ENCODE results near the gene GGA3. TPM values are rescaled to one million over a fixed set of nuclear protein-coding genes. Genes with fewer than 3 reads are reported as not detected.

Gene GGA3
- total and polyA plus RNA-seq, 11 donors = 13.0 to 31.0 (median 22.4) TPM

DNA sequence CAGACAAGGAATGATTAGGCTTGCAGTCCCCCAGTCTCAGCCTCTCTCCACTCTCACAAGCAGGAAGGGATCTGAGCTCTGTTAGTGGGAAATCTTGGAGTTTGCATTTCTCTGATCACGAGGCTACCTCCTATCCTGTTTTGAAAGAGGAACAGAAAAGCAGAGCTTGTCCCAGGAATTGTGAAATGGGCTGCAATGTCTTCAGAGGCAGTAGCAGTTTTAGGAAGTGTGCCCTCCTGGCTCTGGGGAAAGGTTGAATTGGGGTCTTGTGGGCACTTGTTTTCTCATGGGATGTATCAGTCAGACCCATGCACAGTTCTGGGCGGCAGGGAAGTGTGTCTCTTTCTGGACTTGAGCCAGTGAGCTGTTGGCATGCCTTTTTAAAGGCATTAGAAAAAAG, 33.1 kb downstream of the GGA3 start:
- no peak for DNase-seq
- Histone ChIP-seq H3K27ac (peak overlapping the region in 5 of 12 donors; percentile 3 to 90 (median 17)), H3K4me3 (no peak overlapping the region), H3K9me3 (no peaks in the 10 kb centered on the region), H3K4me1 (peaks cover 0 to 27% (median 0%) of the 10 kb centered on the region in 12 donors), H3K27me3 (no peaks in the 10 kb centered on the region), H3K36me3 (peaks cover 0 to 97% (median 86%) of the 10 kb centered on the region in 9 donors)
- TF ChIP-seq, protein P1, sequence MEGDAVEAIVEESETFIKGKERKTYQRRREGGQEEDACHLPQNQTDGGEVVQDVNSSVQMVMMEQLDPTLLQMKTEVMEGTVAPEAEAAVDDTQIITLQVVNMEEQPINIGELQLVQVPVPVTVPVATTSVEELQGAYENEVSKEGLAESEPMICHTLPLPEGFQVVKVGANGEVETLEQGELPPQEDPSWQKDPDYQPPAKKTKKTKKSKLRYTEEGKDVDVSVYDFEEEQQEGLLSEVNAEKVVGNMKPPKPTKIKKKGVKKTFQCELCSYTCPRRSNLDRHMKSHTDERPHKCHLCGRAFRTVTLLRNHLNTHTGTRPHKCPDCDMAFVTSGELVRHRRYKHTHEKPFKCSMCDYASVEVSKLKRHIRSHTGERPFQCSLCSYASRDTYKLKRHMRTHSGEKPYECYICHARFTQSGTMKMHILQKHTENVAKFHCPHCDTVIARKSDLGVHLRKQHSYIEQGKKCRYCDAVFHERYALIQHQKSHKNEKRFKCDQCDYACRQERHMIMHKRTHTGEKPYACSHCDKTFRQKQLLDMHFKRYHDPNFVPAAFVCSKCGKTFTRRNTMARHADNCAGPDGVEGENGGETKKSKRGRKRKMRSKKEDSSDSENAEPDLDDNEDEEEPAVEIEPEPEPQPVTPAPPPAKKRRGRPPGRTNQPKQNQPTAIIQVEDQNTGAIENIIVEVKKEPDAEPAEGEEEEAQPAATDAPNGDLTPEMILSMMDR (IDR thresholded peaks at IDR 0.05) = no peak
- no peak for TF ChIP-seq POLR2A (IDR thresholded peaks at IDR 0.05)
- intact Hi-C loops (cut with DNase I) = no loop called here
- 43 to 64% (median 60%) methylated on average over 2 of the region's 2 CpGs for WGBS, 4 donors
- ATAC-seq = peak; percentile 43 to 73 (median 62)

DNA sequence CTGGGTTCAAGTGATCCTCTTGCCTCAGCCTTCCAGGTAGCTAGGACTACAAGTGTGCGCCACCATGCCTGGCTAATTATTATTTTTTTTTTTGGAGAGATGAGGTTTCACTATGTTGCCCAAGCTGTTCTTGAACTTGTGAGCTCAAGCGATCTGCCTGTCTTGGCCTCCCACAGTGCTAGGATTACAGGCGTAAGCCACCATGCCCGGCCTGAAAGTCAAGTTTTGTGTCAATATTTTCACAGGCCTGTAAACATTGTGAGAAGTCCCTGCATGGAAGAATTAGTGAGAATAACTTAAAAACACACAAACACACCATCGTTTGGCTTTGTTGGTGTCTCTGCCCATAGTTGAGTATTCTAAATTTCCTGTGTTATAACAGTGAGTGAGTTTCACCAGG, 33.7 kb downstream of the GGA3 start:
- Histone ChIP-seq H3K27ac (peak overlapping the region in 1 of 12 donors; percentile 90), H3K9me3 (no peaks in the 10 kb centered on the region), H3K36me3 (peaks cover 0 to 97% (median 85%) of the 10 kb centered on the region in 9 donors), H3K4me3 (no peak overlapping the region), H3K27me3 (no peaks in the 10 kb centered on the region), H3K4me1 (peaks cover 0 to 27% (median 0%) of the 10 kb centered on the region in 12 donors)
- WGBS, 4 donors = 90 to 96% (median 95%) methylated on average over 5 of the region's 5 CpGs
- intact Hi-C loops (cut with DNase I) = no loop called here
- no peak for TF ChIP-seq POLR2A (IDR thresholded peaks at IDR 0.05)
- DNase-seq (no peak), ATAC-seq (no peak)

DNA sequence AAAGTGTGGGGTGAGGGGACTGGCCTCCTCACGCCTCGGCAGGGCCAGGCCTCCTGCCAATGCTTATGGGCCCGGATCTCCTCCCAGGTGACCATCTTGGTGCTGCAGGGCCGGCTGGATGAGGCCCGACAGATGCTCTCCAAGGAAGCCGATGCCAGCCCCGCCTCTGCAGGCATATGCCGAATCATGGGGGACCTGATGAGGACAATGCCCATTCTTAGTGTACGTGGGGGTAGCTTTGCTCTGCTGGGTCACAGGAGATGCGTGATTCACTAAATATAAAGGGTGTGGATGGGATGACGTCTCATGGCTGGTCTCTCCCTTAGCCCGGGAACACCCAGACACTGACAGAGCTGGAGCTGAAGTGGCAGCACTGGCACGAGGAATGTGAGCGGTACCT, 36.4 kb downstream of the GGA3 start:
- no peaks in the 10 kb centered on the region for H3K27me3 ChIP-seq
- peaks cover 0 to 97% (median 83%) of the 10 kb centered on the region in 9 donors for H3K36me3 ChIP-seq
- peaks cover 0 to 27% (median 0%) of the 10 kb centered on the region in 12 donors for H3K4me1 ChIP-seq
- TF ChIP-seq, protein P1 (IDR thresholded peaks at IDR 0.05) = no peak
- TF ChIP-seq POLR2A (IDR thresholded peaks at IDR 0.05) = no peak
- 75 to 86% (median 79%) methylated on average over 11 to 14 of the region's 14 CpGs for WGBS, 4 donors
- ATAC-seq = no peak
- DNase-seq = no peak
- no peak overlapping the region for H3K4me3 ChIP-seq
- H3K9me3 ChIP-seq = no peaks in the 10 kb centered on the region
- intact Hi-C loops (cut with DNase I) = no loop called here
- H3K27ac ChIP-seq = no peak overlapping the region

DNA sequence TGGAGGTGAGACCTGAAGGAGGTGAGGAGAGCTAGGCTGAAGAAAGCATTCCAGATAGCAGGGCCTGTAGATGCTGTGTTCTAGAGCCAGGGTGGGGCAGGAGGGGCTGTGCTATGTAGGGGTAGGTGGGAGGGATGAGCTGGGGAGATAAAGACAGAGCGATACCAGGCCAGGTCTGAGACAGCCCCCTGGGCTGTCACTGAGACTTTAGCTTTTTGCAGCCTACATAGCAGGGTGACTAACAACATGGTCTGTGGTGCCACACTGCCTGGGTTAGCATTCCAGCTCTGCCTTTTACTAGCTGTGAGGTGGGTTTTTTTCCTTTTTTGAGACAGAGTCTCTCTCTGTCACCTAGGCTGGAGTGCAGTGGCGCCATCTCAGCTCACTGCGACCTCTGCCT, 41.6 kb downstream of the GGA3 start:
- Histone ChIP-seq H3K9me3 (no peaks in the 10 kb centered on the region), H3K27ac (no peak overlapping the region), H3K4me3 (no peak overlapping the region), H3K4me1 (no peaks in the 10 kb centered on the region), H3K27me3 (no peaks in the 10 kb centered on the region), H3K36me3 (peaks cover 0 to 99% (median 89%) of the 10 kb centered on the region in 9 donors)
- DNase-seq (no peak), ATAC-seq (no peak)
- intact Hi-C loops (cut with DNase I) = no loop called here
- TF ChIP-seq POLR2A (IDR thresholded peaks at IDR 0.05) = no peak
- 83 to 98% (median 94%) methylated on average over 3 of the region's 3 CpGs for WGBS, 4 donors

DNA sequence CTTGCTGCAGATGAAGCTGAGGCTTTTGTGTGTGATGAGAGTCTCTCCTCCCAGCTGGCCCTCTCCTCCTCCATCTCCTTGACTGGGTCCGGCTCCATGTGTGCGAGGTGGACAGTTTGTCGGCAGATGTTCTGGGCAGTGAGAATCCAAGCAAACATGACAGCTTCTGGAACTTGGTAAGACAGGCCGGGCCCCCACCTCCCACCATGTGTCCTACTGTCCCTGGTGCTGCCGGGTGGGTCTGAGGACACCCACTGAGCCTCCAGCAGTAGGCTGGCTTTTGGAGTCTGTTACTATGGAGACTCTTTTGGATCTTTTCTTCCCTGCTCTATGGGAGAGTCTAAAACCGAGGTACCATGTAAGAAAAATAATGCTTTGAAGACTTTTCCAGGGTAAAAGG, 43.3 kb downstream of the GGA3 start:
- no peaks in the 10 kb centered on the region for H3K27me3 ChIP-seq
- no peak overlapping the region for H3K27ac ChIP-seq
- peaks cover 0 to 100% (median 91%) of the 10 kb centered on the region in 9 donors for H3K36me3 ChIP-seq
- H3K4me1 ChIP-seq = no peaks in the 10 kb centered on the region
- TF ChIP-seq, protein P1 (IDR thresholded peaks at IDR 0.05) = no peak
- TF ChIP-seq POLR2A (IDR thresholded peaks at IDR 0.05) = no peak
- WGBS, 4 donors = 91 to 100% (median 93%) methylated on average over 6 of the region's 6 CpGs
- intact Hi-C loops (cut with DNase I) = no loop called here
- H3K4me3 ChIP-seq = no peak overlapping the region
- no peaks in the 10 kb centered on the region for H3K9me3 ChIP-seq
- ATAC-seq = no peak
- no peak for DNase-seq

All from heart left ventricle (tissue), 16 donors.